ENCODE measurements around the gene CBX5. TPM values are rescaled to one million over a fixed set of nuclear protein-coding genes. Genes with fewer than 3 reads are reported as not detected.

Gene CBX5
- total and polyA plus RNA-seq, 9 of the 15 experiments (the other 6 are each of a cell fraction or from before 2014, with no cell fraction given), result 32.6 to 102 (median 59.2) TPM

DNA sequence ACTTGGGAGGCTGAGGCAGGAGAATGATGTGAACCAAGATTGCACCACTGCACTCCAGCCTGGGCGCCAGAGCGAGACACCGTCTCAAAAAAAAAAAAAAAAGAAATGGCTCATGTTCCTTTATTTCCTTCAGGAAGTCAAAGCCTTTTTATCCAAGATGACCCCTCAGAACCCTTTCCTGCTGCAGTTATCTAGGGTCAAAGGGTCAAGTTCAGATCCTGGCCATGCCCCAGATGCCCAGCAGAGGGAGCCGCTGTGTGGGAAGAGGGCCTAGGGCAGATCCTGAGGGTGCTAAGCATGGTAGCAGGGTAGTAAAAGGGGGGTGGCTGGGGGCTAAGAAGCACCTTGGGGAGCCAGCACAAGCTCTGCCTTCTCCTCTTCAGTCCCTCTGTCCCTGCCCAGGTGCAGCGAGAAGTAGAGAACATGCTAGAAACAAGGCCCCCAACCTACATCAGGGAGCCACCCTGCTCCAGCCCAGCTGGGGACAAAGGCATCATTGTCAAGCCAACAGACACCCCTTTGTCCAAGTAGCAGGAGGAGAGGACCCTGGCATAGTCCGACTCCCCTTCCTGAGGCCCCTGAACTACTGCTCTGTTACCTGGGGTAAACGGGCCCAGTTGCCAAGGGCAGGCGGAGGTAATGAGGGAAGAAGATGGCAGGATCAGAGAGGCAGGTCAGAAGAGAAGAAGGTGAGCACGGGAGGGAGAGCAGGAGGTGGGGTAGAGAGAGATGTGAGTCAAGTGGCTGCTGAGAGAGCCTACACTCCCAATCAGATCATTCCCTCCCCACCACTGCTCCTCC is 14.4 kb upstream of the CBX5 start (continued):
- TF ChIP-seq, protein P1, sequence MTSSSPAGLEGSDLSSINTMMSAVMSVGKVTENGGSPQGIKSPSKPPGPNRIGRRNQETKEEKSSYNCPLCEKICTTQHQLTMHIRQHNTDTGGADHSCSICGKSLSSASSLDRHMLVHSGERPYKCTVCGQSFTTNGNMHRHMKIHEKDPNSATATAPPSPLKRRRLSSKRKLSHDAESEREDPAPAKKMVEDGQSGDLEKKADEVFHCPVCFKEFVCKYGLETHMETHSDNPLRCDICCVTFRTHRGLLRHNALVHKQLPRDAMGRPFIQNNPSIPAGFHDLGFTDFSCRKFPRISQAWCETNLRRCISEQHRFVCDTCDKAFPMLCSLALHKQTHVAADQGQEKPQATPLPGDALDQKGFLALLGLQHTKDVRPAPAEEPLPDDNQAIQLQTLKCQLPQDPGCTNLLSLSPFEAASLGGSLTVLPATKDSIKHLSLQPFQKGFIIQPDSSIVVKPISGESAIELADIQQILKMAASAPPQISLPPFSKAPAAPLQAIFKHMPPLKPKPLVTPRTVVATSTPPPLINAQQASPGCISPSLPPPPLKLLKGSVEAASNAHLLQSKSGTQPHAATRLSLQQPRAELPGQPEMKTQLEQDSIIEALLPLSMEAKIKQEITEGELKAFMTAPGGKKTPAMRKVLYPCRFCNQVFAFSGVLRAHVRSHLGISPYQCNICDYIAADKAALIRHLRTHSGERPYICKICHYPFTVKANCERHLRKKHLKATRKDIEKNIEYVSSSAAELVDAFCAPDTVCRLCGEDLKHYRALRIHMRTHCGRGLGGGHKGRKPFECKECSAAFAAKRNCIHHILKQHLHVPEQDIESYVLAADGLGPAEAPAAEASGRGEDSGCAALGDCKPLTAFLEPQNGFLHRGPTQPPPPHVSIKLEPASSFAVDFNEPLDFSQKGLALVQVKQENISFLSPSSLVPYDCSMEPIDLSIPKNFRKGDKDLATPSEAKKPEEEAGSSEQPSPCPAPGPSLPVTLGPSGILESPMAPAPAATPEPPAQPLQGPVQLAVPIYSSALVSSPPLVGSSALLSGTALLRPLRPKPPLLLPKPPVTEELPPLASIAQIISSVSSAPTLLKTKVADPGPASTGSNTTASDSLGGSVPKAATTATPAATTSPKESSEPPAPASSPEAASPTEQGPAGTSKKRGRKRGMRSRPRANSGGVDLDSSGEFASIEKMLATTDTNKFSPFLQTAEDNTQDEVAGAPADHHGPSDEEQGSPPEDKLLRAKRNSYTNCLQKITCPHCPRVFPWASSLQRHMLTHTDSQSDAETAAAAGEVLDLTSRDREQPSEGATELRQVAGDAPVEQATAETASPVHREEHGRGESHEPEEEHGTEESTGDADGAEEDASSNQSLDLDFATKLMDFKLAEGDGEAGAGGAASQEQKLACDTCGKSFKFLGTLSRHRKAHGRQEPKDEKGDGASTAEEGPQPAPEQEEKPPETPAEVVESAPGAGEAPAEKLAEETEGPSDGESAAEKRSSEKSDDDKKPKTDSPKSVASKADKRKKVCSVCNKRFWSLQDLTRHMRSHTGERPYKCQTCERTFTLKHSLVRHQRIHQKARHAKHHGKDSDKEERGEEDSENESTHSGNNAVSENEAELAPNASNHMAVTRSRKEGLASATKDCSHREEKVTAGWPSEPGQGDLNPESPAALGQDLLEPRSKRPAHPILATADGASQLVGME (CRISPR knock-in tag; IDR thresholded peaks at IDR 0.05), result peak; percentile 91
- TF ChIP-seq, protein P2, sequence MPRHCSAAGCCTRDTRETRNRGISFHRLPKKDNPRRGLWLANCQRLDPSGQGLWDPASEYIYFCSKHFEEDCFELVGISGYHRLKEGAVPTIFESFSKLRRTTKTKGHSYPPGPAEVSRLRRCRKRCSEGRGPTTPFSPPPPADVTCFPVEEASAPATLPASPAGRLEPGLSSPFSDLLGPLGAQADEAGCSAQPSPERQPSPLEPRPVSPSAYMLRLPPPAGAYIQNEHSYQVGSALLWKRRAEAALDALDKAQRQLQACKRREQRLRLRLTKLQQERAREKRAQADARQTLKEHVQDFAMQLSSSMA (CRISPR knock-in tag; IDR thresholded peaks at IDR 0.05), result no peak
- TF ChIP-seq ZKSCAN1 (IDR thresholded peaks at IDR 0.05; ENCODE audit: low read depth, low read length) (0 out of 2 replicates have a peak, but pooled peaks have one; percentile 62), ZNF780A (CRISPR knock-in tag; IDR thresholded peaks at IDR 0.05) (no peak), ZBTB17 (CRISPR knock-in tag; IDR thresholded peaks at IDR 0.05) (peak; percentile 74), RBFOX2 (IDR thresholded peaks at IDR 0.05; ENCODE audit: low read depth, low read length) (peak; percentile 62), MCM3 (IDR thresholded peaks at IDR 0.05) (no peak), HNRNPK (IDR thresholded peaks at IDR 0.05; ENCODE audit: low read depth, low read length, poor library complexity, severe bottlenecking) (no peak)
- TF ChIP-seq, protein P3, sequence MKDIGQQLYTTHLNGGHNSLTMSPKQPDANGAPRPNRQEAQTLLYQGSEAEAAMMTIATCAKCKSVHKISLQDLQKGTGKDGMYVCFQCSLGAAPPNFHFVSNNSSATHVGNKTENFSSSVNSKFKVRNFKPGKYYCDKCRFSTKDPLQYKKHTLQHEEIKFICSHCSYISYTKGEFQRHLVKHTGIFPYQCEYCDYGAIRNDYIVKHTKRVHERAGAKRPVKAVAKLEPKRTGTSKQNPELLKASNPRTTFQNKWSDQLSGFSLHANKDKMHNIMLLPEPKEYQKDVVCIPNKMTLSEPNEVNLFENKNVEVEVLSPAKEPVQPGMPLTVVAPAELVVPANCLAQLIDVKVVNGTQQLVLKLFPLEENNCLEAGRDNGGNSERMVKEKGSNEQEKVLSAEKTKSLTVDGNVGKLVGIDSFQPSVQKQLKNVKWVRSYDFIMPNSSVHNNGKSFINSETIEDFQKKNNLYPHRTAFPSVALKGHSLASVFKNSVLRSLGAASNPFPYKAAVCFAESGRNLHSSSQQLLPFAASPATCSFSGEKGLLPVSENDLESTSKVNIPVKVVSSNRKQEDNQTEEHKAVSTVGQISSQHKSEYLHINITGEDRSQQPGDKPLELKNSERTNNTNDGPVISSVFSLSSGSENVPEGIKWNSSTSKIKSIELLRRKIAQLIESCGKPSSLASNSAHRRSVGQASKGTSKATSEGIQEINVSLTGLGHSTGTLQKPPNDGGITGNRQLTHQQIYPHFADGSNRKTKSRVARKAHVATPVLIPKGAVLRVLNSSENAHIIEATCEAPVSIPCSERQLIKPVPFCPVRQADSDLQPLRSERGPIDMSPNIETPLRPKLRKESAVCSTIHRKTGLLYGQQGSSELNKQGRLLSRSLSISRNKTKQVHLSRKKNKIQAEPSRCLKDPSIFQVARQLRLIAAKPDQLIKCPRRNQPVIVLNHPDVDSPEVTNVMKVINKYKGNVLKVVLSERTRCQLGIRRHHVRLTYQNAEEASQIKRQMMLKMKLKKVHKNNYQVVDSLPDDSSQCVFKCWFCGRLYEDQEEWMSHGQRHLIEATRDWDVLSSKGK (CRISPR knock-in tag; IDR thresholded peaks at IDR 0.05), result no peak
- TF ChIP-seq, protein P4, sequence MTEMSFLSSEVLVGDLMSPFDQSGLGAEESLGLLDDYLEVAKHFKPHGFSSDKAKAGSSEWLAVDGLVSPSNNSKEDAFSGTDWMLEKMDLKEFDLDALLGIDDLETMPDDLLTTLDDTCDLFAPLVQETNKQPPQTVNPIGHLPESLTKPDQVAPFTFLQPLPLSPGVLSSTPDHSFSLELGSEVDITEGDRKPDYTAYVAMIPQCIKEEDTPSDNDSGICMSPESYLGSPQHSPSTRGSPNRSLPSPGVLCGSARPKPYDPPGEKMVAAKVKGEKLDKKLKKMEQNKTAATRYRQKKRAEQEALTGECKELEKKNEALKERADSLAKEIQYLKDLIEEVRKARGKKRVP (CRISPR knock-in tag; IDR thresholded peaks at IDR 0.05), result peak; percentile 68
- TF ChIP-seq, protein P5, sequence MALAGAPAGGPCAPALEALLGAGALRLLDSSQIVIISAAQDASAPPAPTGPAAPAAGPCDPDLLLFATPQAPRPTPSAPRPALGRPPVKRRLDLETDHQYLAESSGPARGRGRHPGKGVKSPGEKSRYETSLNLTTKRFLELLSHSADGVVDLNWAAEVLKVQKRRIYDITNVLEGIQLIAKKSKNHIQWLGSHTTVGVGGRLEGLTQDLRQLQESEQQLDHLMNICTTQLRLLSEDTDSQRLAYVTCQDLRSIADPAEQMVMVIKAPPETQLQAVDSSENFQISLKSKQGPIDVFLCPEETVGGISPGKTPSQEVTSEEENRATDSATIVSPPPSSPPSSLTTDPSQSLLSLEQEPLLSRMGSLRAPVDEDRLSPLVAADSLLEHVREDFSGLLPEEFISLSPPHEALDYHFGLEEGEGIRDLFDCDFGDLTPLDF (CRISPR knock-in tag; IDR thresholded peaks at IDR 0.05), result peak; percentile 24; the same call in 1 of the 2 replicates
